Activated CD8-positive, alpha-beta T cell treated with anti-CD3 and anti-CD28 coated beads for 36 hours (primary cell): Measurements from ENCODE around the gene AATK. TPM values are rescaled to one million over a fixed set of nuclear protein-coding genes. Genes with fewer than 3 reads are reported as not detected.

Source experiments
- ATAC-seq: fragments of 200-7000 bp; cut with Tn5 transposase; one replicate; pipeline ENCODE4 v1.10.0; 2021; ENCODE audit warnings: mild to moderate bottlenecking, moderate library complexity
- CTCF ChIA-PET: fragments of 350-600 bp; sonication (Branson Sonifier 250); formaldehyde crosslinking; loops from one replicate; lab custom pipeline; 2021; ENCODE audit warnings: antibody characterized with exemption; lab: Charles Lee
- POLR2A ChIA-PET: fragments of 350-600 bp; sonication (Branson Sonifier 250); formaldehyde crosslinking; loops from one replicate; lab custom pipeline; 2021; ENCODE audit warnings: antibody characterized with exemption; lab: Charles Lee
- DNase-seq: peaks from one replicate; pipeline ENCODE4 v3.0.0-alpha.2; 2020
- H3K27ac Mint-ChIP-seq: one replicate; pipeline ENCODE4 v1.8.0; 2021; ENCODE audit warnings: mild to moderate bottlenecking, mixed read lengths
- H3K27me3 Mint-ChIP-seq: one replicate; pipeline ENCODE4 v1.8.0; 2021; ENCODE audit warnings: mixed read lengths
- H3K36me3 Mint-ChIP-seq: one replicate; pipeline ENCODE4 v1.8.0; 2021; ENCODE audit warnings: low read depth, mixed read lengths
- H3K4me1 Mint-ChIP-seq: one replicate; pipeline ENCODE4 v1.8.0; 2021; ENCODE audit warnings: low read depth, mixed read lengths
- H3K4me3 Mint-ChIP-seq: one replicate; pipeline ENCODE4 v1.8.0; 2021; ENCODE audit warnings: mild to moderate bottlenecking, moderate library complexity, mixed read lengths
- H3K9me3 Mint-ChIP-seq: one replicate; pipeline ENCODE4 v1.8.0; 2021; ENCODE audit warnings: mixed read lengths
- intact Hi-C: fragments of 100-400 bp; cut with micrococcal nuclease; formaldehyde crosslinking; loops from one replicate; pipeline ENCODE4 v1.10.0; 2022
- total RNA-seq, 2 experiments: library from RNA; stranded (reverse); gene quantifications; one replicate each; pipeline ENCODE4 v1.2.3, GENCODE V29; 2021
- TF ChIP-seq, protein P1 (sequence below): fragments of 200-600 bp; IDR thresholded peaks from one replicate; pipeline ENCODE4 v1.8.0; 2022; ENCODE audit warnings: antibody characterized with exemption, mild to moderate bottlenecking

Gene AATK, protein sequence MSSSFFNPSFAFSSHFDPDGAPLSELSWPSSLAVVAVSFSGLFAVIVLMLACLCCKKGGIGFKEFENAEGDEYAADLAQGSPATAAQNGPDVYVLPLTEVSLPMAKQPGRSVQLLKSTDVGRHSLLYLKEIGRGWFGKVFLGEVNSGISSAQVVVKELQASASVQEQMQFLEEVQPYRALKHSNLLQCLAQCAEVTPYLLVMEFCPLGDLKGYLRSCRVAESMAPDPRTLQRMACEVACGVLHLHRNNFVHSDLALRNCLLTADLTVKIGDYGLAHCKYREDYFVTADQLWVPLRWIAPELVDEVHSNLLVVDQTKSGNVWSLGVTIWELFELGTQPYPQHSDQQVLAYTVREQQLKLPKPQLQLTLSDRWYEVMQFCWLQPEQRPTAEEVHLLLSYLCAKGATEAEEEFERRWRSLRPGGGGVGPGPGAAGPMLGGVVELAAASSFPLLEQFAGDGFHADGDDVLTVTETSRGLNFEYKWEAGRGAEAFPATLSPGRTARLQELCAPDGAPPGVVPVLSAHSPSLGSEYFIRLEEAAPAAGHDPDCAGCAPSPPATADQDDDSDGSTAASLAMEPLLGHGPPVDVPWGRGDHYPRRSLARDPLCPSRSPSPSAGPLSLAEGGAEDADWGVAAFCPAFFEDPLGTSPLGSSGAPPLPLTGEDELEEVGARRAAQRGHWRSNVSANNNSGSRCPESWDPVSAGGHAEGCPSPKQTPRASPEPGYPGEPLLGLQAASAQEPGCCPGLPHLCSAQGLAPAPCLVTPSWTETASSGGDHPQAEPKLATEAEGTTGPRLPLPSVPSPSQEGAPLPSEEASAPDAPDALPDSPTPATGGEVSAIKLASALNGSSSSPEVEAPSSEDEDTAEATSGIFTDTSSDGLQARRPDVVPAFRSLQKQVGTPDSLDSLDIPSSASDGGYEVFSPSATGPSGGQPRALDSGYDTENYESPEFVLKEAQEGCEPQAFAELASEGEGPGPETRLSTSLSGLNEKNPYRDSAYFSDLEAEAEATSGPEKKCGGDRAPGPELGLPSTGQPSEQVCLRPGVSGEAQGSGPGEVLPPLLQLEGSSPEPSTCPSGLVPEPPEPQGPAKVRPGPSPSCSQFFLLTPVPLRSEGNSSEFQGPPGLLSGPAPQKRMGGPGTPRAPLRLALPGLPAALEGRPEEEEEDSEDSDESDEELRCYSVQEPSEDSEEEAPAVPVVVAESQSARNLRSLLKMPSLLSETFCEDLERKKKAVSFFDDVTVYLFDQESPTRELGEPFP (N-terminal part only)
- under 1 TPM; 0.63 to 0.98 TPM for total RNA-seq

DNA sequence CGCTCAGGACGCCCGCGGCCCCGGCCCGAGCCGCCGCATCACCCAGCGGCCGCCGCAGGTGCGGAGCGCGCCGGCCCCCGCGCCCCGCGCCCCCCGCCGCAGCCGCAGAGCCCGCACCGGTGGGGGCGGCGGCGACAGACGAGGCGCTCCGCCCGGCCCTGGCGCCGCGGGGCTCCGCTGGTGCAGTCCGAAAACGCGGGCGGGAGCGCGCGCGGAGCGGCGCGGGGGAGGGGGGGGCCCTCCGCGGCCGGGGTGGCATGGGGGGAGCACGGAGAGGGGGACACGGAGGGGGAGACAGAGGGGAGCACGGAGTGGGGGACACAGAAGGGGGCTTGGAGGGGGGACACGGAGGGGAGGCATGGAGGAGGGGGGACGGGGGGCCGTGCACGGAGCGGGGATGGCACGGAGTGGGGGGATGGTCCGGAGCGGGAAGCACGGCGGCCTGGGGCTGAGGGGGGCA is at the start of gene AATK:
AATK (minus strand) TSS at position 189 of the 460 bp plus-strand sequence. CDS start 229 bp downstream, outside the sequence.
- intact Hi-C loops: no loop called here
- POLR2A ChIA-PET: no interaction called here

DNA sequence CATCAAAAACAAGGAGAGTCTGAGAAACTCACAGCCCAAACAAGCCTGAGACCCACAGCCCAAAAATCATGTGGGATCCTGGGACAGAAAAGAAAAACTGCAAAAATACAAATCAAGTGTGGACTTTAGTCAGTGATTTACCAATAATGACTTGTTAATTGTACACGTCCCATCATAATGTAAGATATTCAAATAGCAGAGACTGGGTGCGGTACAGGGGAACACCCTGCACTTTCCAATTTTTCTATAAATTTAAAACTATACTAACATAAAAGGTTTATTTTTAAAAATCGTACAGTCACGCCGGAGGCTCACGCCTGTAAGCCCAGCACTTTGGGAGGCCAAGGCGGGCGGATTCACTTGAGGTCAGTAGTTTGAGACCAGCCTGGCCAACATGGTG is 48.0 kb upstream of the AATK start:
- ChIA-PET CTCF (no interaction called here), POLR2A (no interaction called here)
- intact Hi-C loops: no loop called here
- H3K4me1 Mint-ChIP-seq: peaks cover 2% of the 10 kb centered on the region
- no peak for ATAC-seq
- TF ChIP-seq, protein P1, sequence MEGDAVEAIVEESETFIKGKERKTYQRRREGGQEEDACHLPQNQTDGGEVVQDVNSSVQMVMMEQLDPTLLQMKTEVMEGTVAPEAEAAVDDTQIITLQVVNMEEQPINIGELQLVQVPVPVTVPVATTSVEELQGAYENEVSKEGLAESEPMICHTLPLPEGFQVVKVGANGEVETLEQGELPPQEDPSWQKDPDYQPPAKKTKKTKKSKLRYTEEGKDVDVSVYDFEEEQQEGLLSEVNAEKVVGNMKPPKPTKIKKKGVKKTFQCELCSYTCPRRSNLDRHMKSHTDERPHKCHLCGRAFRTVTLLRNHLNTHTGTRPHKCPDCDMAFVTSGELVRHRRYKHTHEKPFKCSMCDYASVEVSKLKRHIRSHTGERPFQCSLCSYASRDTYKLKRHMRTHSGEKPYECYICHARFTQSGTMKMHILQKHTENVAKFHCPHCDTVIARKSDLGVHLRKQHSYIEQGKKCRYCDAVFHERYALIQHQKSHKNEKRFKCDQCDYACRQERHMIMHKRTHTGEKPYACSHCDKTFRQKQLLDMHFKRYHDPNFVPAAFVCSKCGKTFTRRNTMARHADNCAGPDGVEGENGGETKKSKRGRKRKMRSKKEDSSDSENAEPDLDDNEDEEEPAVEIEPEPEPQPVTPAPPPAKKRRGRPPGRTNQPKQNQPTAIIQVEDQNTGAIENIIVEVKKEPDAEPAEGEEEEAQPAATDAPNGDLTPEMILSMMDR: no peak
- H3K9me3 Mint-ChIP-seq: no peaks in the 10 kb centered on the region
- DNase-seq: no peak
- no peak overlapping the region for H3K27ac Mint-ChIP-seq
- H3K27me3 Mint-ChIP-seq: no peaks in the 10 kb centered on the region
- no peaks in the 10 kb centered on the region for H3K36me3 Mint-ChIP-seq
- H3K4me3 Mint-ChIP-seq: no peak overlapping the region

More for the DNA sequence above, at the start of gene AATK:
- Mint-ChIP-seq H3K36me3 (no peaks in the 10 kb centered on the region), H3K4me3 (no peak within 1 kb of the TSS), H3K9me3 (no peaks in the 10 kb centered on the region), H3K27ac (no peak within 1 kb of the TSS), H3K4me1 (no peaks in the 10 kb centered on the region), H3K27me3 (peaks cover 12% of the 10 kb centered on the region)
- DNase-seq: no peak
- ATAC-seq: no peak
- CTCF ChIA-PET: no interaction called here
- TF ChIP-seq, protein P1: no peak

- ATAC-seq (no peak), DNase-seq (no peak)
- CTCF ChIA-PET: no interaction called here
- Mint-ChIP-seq H3K9me3 (no peaks in the 10 kb centered on the region), H3K4me3 (no peak overlapping the region), H3K4me1 (peaks cover 2% of the 10 kb centered on the region), H3K36me3 (no peaks in the 10 kb centered on the region), H3K27me3 (no peaks in the 10 kb centered on the region), H3K27ac (no peak overlapping the region)
- POLR2A ChIA-PET: interaction anchor here (0.8 kb wide), 1 partner anchor 7 kb away, joined by 4 read pairs; no protein-coding TSS in a partner anchor
- TF ChIP-seq, protein P1: no peak
- intact Hi-C loops: no loop called here
Measured at GRCh38 chr17:81212365-81212764, 46.3 kb upstream of the AATK start.

- H3K4me3 Mint-ChIP-seq: no peak overlapping the region
- H3K36me3 Mint-ChIP-seq: no peaks in the 10 kb centered on the region
- no peak overlapping the region for H3K27ac Mint-ChIP-seq
- TF ChIP-seq, protein P1: no peak
- H3K9me3 Mint-ChIP-seq: no peaks in the 10 kb centered on the region
- ATAC-seq (no peak), DNase-seq (no peak)
- no peaks in the 10 kb centered on the region for H3K27me3 Mint-ChIP-seq
- CTCF ChIA-PET: no interaction called here
- peaks cover 2% of the 10 kb centered on the region for H3K4me1 Mint-ChIP-seq
- POLR2A ChIA-PET: no interaction called here
- intact Hi-C loops: no loop called here
Measured at GRCh38 chr17:81210868-81211267, 44.8 kb upstream of the AATK start.
